HG03520 (cell line): ENCODE data around the gene SLC7A7.
"Not testable (repeated sequence)": the region's sequence is repeated elsewhere in the genome, so short reads cannot be mapped to it uniquely, and the experiment has no call there.

Source experiments
- ATAC-seq: cut with Tn5 transposase; IDR thresholded peaks from one replicate; pipeline ENCODE4 v1.9.1; 2021; ENCODE audit warnings: mild to moderate bottlenecking, moderate library complexity; ENCODE audit not compliant: unreplicated experiment

SLC7A7 gene

GRCh38 chr14:22822016-22822570 is 6.9 kb upstream of the SLC7A7 start:
- ATAC-seq: no peak

- ATAC-seq: no peak
Observed at GRCh38 chr14:22821193-22822015, 6.2 kb upstream of the SLC7A7 start.

GRCh38 chr14:22820731-22821130 is 5.5 kb upstream of the SLC7A7 start:
- no peak for ATAC-seq

- peak; percentile 47 for ATAC-seq
Observed at GRCh38 chr14:22819151-22819988, 4.1 kb upstream of the SLC7A7 start.

- ATAC-seq: no peak
Observed at GRCh38 chr14:22814373-22814772, 862 bp downstream of the SLC7A7 start.

- ATAC-seq: no peak
Observed at GRCh38 chr14:22813145-22813544, 2.1 kb downstream of the SLC7A7 start.

- ATAC-seq: no peak
Observed at GRCh38 chr14:22812744-22813143, 2.5 kb downstream of the SLC7A7 start.

- ATAC-seq: no peak
Observed at GRCh38 chr14:22811722-22812121, 3.5 kb downstream of the SLC7A7 start.

GRCh38 chr14:22808388-22809209 is 6.6 kb downstream of the SLC7A7 start:
- ATAC-seq: no peak

GRCh38 chr14:22807432-22808087 is 7.7 kb downstream of the SLC7A7 start:
- no peak for ATAC-seq

- not testable (repeated sequence) for ATAC-seq
Observed at GRCh38 chr14:22805235-22805634, 10.0 kb downstream of the SLC7A7 start.

GRCh38 chr14:22803687-22803974 is 11.6 kb downstream of the SLC7A7 start:
- no peak for ATAC-seq

- ATAC-seq: peak; percentile 42
Observed at GRCh38 chr14:22802860-22803686, 12.2 kb downstream of the SLC7A7 start.

- no peak for ATAC-seq
Observed at GRCh38 chr14:22801716-22802115, 13.5 kb downstream of the SLC7A7 start.

GRCh38 chr14:22800346-22800745 is 14.9 kb downstream of the SLC7A7 start:
- ATAC-seq: no peak

GRCh38 chr14:22798528-22798927 is 16.7 kb downstream of the SLC7A7 start:
- no peak for ATAC-seq

- ATAC-seq: no peak
Observed at GRCh38 chr14:22797017-22797917, 18.0 kb downstream of the SLC7A7 start.

- peak; percentile 62 for ATAC-seq
Observed at GRCh38 chr14:22796087-22796707, 19.0 kb downstream of the SLC7A7 start.
